CD8-positive, alpha-beta memory T cell (primary cell): ENCODE results near the gene DPH7. TPM values are rescaled to one million over a fixed set of nuclear protein-coding genes. Genes with fewer than 3 reads are reported as not detected.
A peak's percentile ranks its signal among the peaks of the same experiment; 100 is the strongest.

Experiments
- CTCF ChIA-PET: fragments of 350-600 bp; sonication (Branson Sonifier 250); formaldehyde crosslinking; loops from one replicate; lab custom pipeline; 2021; ENCODE audit warnings: antibody characterized with exemption; lab: Charles Lee
- POLR2A ChIA-PET: fragments of 350-600 bp; sonication (Branson Sonifier 250); formaldehyde crosslinking; loops from one replicate; lab custom pipeline; 2021; ENCODE audit warnings: antibody characterized with exemption; lab: Charles Lee
- DNase-seq, 5 donors: peaks; one replicate each; pipeline versions ENCODE4 v3.0.0 to v3.0.0-alpha.2; 2020 to 2022; ENCODE audit warnings: mixed read lengths in 1 of 5
- H3K27ac ChIP-seq: one replicate; pipeline ENCODE4 v1.7.0; 2013; ENCODE audit warnings: low read depth, mild to moderate bottlenecking, low read length, moderate library complexity
- H3K27me3 ChIP-seq: 2 replicates; pipeline ENCODE4 v1.7.0; 2013; ENCODE audit warnings: low read length, mild to moderate bottlenecking; ENCODE audit not compliant: insufficient read depth, poor library complexity, severe bottlenecking
- H3K36me3 ChIP-seq: 2 replicates; pipeline ENCODE4 v1.7.0; 2013; ENCODE audit warnings: mild to moderate bottlenecking, low read length, moderate library complexity; ENCODE audit not compliant: insufficient read depth
- H3K4me1 ChIP-seq: 2 replicates; pipeline ENCODE4 v1.7.0; 2013; ENCODE audit warnings: mild to moderate bottlenecking, low read length, moderate library complexity; ENCODE audit not compliant: insufficient read depth
- H3K4me3 ChIP-seq: 2 replicates; pipeline ENCODE4 v1.7.0; 2013; ENCODE audit warnings: mild to moderate bottlenecking, low read length
- H3K9me3 ChIP-seq: 2 replicates; pipeline ENCODE4 v1.7.0; 2013; ENCODE audit warnings: mild to moderate bottlenecking, low read length
- H3K27ac Mint-ChIP-seq, 8 donors: one replicate each; pipeline ENCODE4 v1.8.0; 2020 to 2021; ENCODE audit warnings: mixed read lengths in 8 of 8, mild to moderate bottlenecking in 6 of 8, inconsistent platforms in 3 of 8, moderate library complexity in 3 of 8
- H3K27me3 Mint-ChIP-seq, 2 donors: one replicate each; pipeline ENCODE4 v1.8.0; 2020 to 2021; ENCODE audit warnings: mixed read lengths in 2 of 2, mild to moderate bottlenecking in 1 of 2, moderate library complexity in 1 of 2
- H3K36me3 Mint-ChIP-seq, 3 donors: one replicate each; pipeline ENCODE4 v1.8.0; 2020 to 2021; ENCODE audit warnings: mixed read lengths in 3 of 3, inconsistent platforms in 1 of 3, mild to moderate bottlenecking in 1 of 3
- H3K4me1 Mint-ChIP-seq, 3 donors: one replicate each; pipeline ENCODE4 v1.8.0; 2020 to 2021; ENCODE audit warnings: mixed read lengths in 3 of 3, inconsistent platforms in 1 of 3, mild to moderate bottlenecking in 1 of 3
- H3K4me3 Mint-ChIP-seq, 7 donors: one replicate each; pipeline ENCODE4 v1.8.0; 2020 to 2021; ENCODE audit warnings: mixed read lengths in 7 of 7, mild to moderate bottlenecking in 6 of 7, moderate library complexity in 4 of 7, inconsistent platforms in 2 of 7
- H3K9me3 Mint-ChIP-seq, 5 donors: one replicate each; pipeline ENCODE4 v1.8.0; 2020 to 2022; ENCODE audit warnings: mixed read lengths in 5 of 5, mild to moderate bottlenecking in 3 of 5, moderate library complexity in 2 of 5, inconsistent platforms in 1 of 5
- polyA plus RNA-seq: library from polyadenylated mRNA; unstranded; fragments of 300-500 nt; fragmentation: Illumina TruSeq; gene quantifications from one replicate; pipeline ENCODE4 v1.2.3, GENCODE V29; 2021
- total RNA-seq, 2 experiments: library from RNA; stranded (reverse); gene quantifications; one replicate each; pipeline ENCODE4 v1.2.3, GENCODE V29; 2021

The DPH7 gene
- total and polyA plus RNA-seq, 3 experiments from 2014 or later, result 31.3 to 38.2 (median 37.3) TPM

- no peaks in the 10 kb centered on the region for H3K36me3 ChIP-seq
- no peak overlapping the region for H3K4me3 Mint-ChIP-seq
- H3K4me3 ChIP-seq, result no peak overlapping the region
- H3K9me3 ChIP-seq, result no peaks in the 10 kb centered on the region
- DNase-seq, result no peak
- H3K27ac ChIP-seq, result no peak overlapping the region
- H3K36me3 Mint-ChIP-seq, result peaks cover 0 to 2% (median 0%) of the 10 kb centered on the region in 3 donors
- no peaks in the 10 kb centered on the region for H3K27me3 Mint-ChIP-seq
- H3K27ac Mint-ChIP-seq, result no peak overlapping the region
- H3K27me3 ChIP-seq, result no peaks in the 10 kb centered on the region
- peaks cover 9 to 16% (median 9%) of the 10 kb centered on the region in 3 donors for H3K4me1 Mint-ChIP-seq
- no peaks in the 10 kb centered on the region for H3K9me3 Mint-ChIP-seq
- POLR2A ChIA-PET, result no interaction called here
- CTCF ChIA-PET, result interaction anchor here (1.1 kb wide), 1 partner anchor 108 kb away, joined by 4 read pairs; the partner anchor contains the start of gene EXD3
- H3K4me1 ChIP-seq, result peaks cover 7% of the 10 kb centered on the region
These were observed 48.4 kb downstream of the DPH7 start for GRCh38 chr9:137530331-137530730.

- Mint-ChIP-seq H3K27me3 (no peaks in the 10 kb centered on the region), H3K4me3 (no peak overlapping the region), H3K36me3 (no peaks in the 10 kb centered on the region), H3K27ac (no peak overlapping the region), H3K4me1 (peaks cover 2 to 4% (median 3%) of the 10 kb centered on the region in 3 donors), H3K9me3 (no peaks in the 10 kb centered on the region)
- no peaks in the 10 kb centered on the region for H3K9me3 ChIP-seq
- no peaks in the 10 kb centered on the region for H3K27me3 ChIP-seq
- no peaks in the 10 kb centered on the region for H3K4me1 ChIP-seq
- POLR2A ChIA-PET, result no interaction called here
- H3K36me3 ChIP-seq, result no peaks in the 10 kb centered on the region
- H3K27ac ChIP-seq, result no peak overlapping the region
- DNase-seq, result peak in 1 of 5 donors; percentile 18
- CTCF ChIA-PET, result interaction anchor here (2.2 kb wide), 1 partner anchor 101 kb away, joined by 14 read pairs; the partner anchor contains the start of genes EXD3 and NOXA1
- no peak overlapping the region for H3K4me3 ChIP-seq
These were observed 53.8 kb downstream of the DPH7 start for GRCh38 chr9:137524981-137525317.

DNA sequence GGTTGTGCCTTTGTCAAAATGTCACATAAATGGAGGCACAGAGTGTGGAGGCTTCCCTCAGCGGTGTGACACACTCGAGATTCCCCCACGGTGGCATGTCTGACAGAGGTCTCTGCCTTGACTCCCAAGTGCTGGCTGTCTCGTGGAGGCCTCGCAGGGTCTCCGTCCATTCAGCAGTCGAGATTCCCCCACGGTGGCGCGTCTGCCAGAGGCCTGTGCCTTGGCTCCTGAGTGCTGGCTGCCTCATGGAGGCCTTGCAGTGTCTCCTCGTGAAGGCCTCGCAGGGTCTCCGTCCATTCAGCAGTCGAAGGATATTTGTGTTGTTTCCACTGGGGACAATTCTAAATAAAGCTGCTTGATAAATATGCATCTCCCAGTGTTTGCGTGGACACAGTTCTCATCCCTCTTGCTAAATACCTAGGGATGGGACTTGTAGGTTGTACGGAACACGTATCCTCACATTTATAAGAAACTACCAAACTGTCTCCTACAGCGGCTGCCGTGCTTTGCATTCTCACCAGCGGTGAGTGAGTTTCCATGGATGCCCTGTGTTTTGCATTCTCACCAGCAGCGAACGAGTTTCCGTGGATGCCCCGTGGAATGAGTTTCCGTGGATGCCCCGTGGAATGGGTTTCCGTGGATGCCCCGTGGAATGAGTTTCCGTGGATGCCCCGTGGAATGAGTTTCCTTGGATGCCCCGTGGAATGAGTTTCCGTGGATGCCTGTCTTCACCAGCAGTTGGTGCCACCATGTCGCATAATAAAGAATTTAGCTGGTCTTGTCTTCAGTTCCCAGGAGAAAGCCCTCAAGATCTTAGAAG is 54.4 kb downstream of the DPH7 start:
- ChIA-PET CTCF (interaction anchor here (2.2 kb wide), 1 partner anchor 101 kb away, joined by 14 read pairs; the partner anchor contains the start of genes EXD3 and NOXA1), POLR2A (no interaction called here)
- no peak overlapping the region for H3K4me3 Mint-ChIP-seq
- no peaks in the 10 kb centered on the region for H3K27me3 Mint-ChIP-seq
- no peak overlapping the region for H3K4me3 ChIP-seq
- DNase-seq, result peak in 1 of 5 donors; percentile 37
- H3K9me3 Mint-ChIP-seq, result no peaks in the 10 kb centered on the region
- peaks cover 2 to 4% (median 3%) of the 10 kb centered on the region in 3 donors for H3K4me1 Mint-ChIP-seq
- no peaks in the 10 kb centered on the region for H3K9me3 ChIP-seq
- no peaks in the 10 kb centered on the region for H3K36me3 Mint-ChIP-seq
- H3K27ac ChIP-seq, result no peak overlapping the region
- H3K27ac Mint-ChIP-seq, result no peak overlapping the region
- no peaks in the 10 kb centered on the region for H3K36me3 ChIP-seq
- H3K4me1 ChIP-seq, result no peaks in the 10 kb centered on the region
- no peaks in the 10 kb centered on the region for H3K27me3 ChIP-seq

GRCh38 chr9:137522746-137523455 is 55.8 kb downstream of the DPH7 start:
- H3K27me3 Mint-ChIP-seq, result no peaks in the 10 kb centered on the region
- no peak overlapping the region for H3K27ac Mint-ChIP-seq
- ChIA-PET POLR2A (no interaction called here), CTCF (interaction anchor here (1.0 kb wide), 1 partner anchor 100 kb away, joined by 3 read pairs; the partner anchor contains the start of gene EXD3)
- H3K9me3 Mint-ChIP-seq, result no peaks in the 10 kb centered on the region
- Histone ChIP-seq H3K4me1 (no peaks in the 10 kb centered on the region), H3K4me3 (no peak overlapping the region), H3K36me3 (no peaks in the 10 kb centered on the region), H3K27me3 (no peaks in the 10 kb centered on the region), H3K9me3 (no peaks in the 10 kb centered on the region), H3K27ac (no peak overlapping the region)
- no peak overlapping the region for H3K4me3 Mint-ChIP-seq
- DNase-seq, result peak in 1 of 5 donors; percentile 39
- no peaks in the 10 kb centered on the region for H3K36me3 Mint-ChIP-seq
- H3K4me1 Mint-ChIP-seq, result peaks cover 2 to 4% (median 3%) of the 10 kb centered on the region in 3 donors

DNA sequence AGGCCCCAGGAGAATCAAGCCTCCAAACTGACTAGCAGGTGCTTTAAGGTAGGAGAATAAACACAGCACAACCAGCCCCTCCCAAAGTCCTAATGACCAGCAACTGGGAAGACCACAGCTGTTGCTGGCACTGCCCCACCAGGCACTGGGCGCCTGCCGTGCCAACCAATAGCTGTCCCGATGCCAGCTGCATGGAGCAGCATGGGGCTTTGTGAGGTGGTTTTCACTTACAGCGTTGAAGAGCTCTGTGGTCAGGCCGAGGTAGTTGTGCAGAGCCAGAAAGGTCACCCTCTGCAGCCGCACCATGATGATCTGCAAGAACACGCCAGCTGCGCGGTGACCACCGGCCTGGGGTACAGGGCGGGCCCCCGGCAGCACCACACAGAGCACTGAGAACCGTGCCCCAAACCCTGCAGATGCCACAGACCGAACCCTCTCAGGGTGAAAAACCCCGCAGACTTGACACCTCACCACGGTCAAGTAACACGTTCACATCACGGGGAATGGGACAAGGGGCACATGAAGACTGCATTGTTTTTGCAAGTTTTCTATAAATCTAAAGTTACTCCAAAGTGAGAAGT is 57.2 kb downstream of the DPH7 start:
- Mint-ChIP-seq H3K4me1 (peaks cover 2 to 4% (median 3%) of the 10 kb centered on the region in 3 donors), H3K27me3 (no peaks in the 10 kb centered on the region), H3K36me3 (no peaks in the 10 kb centered on the region), H3K9me3 (no peaks in the 10 kb centered on the region), H3K27ac (no peak overlapping the region), H3K4me3 (no peak overlapping the region)
- no peaks in the 10 kb centered on the region for H3K27me3 ChIP-seq
- H3K4me3 ChIP-seq, result no peak overlapping the region
- POLR2A ChIA-PET, result no interaction called here
- H3K4me1 ChIP-seq, result no peaks in the 10 kb centered on the region
- H3K27ac ChIP-seq, result no peak overlapping the region
- peak in 1 of 5 donors; percentile 14 for DNase-seq
- CTCF ChIA-PET, result no interaction called here
- H3K9me3 ChIP-seq, result no peaks in the 10 kb centered on the region
- H3K36me3 ChIP-seq, result no peaks in the 10 kb centered on the region

GRCh38 chr9:137520614-137521404 is 57.9 kb downstream of the DPH7 start:
- H3K27ac Mint-ChIP-seq, result no peak overlapping the region
- Histone ChIP-seq H3K4me1 (no peaks in the 10 kb centered on the region), H3K27ac (no peak overlapping the region), H3K4me3 (no peak overlapping the region), H3K9me3 (no peaks in the 10 kb centered on the region), H3K27me3 (no peaks in the 10 kb centered on the region), H3K36me3 (no peaks in the 10 kb centered on the region)
- POLR2A ChIA-PET, result no interaction called here
- H3K36me3 Mint-ChIP-seq, result no peaks in the 10 kb centered on the region
- no peaks in the 10 kb centered on the region for H3K9me3 Mint-ChIP-seq
- peaks cover 2 to 4% (median 3%) of the 10 kb centered on the region in 3 donors for H3K4me1 Mint-ChIP-seq
- no peaks in the 10 kb centered on the region for H3K27me3 Mint-ChIP-seq
- CTCF ChIA-PET, result no interaction called here
- no peak overlapping the region for H3K4me3 Mint-ChIP-seq
- DNase-seq, result peak in 1 of 5 donors; percentile 41

DNA sequence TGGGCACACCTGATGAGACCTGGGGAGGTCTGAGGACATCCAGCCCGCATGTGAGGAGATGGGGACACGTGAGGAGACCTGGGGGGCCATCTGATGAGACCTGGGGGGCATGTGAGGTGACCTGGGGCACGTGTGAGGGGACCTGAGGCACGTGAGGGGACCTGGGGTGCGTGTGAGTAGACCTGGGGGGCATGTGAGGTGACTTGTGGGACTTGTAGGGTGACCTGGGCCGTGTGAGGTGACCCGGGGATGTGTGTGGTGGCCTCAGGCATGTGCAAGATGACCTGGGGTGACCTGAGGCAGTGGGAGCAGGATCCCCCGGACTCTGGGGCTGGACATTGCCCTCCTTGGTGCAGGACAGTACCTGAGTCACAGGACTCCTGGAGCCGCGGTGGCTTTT is 59.2 kb downstream of the DPH7 start:
- CTCF ChIA-PET, result no interaction called here
- POLR2A ChIA-PET, result no interaction called here
- no peaks in the 10 kb centered on the region for H3K36me3 ChIP-seq
- H3K4me1 ChIP-seq, result no peaks in the 10 kb centered on the region
- Mint-ChIP-seq H3K4me1 (no peaks in the 10 kb centered on the region), H3K36me3 (no peaks in the 10 kb centered on the region), H3K4me3 (no peak overlapping the region), H3K27ac (no peak overlapping the region), H3K27me3 (no peaks in the 10 kb centered on the region), H3K9me3 (no peaks in the 10 kb centered on the region)
- H3K9me3 ChIP-seq, result no peaks in the 10 kb centered on the region
- H3K27me3 ChIP-seq, result no peaks in the 10 kb centered on the region
- no peak overlapping the region for H3K4me3 ChIP-seq
- no peak overlapping the region for H3K27ac ChIP-seq
- DNase-seq, result peak in 1 of 5 donors; percentile 18
